Measurements from ENCODE around the gene CFAP52.

DNA sequence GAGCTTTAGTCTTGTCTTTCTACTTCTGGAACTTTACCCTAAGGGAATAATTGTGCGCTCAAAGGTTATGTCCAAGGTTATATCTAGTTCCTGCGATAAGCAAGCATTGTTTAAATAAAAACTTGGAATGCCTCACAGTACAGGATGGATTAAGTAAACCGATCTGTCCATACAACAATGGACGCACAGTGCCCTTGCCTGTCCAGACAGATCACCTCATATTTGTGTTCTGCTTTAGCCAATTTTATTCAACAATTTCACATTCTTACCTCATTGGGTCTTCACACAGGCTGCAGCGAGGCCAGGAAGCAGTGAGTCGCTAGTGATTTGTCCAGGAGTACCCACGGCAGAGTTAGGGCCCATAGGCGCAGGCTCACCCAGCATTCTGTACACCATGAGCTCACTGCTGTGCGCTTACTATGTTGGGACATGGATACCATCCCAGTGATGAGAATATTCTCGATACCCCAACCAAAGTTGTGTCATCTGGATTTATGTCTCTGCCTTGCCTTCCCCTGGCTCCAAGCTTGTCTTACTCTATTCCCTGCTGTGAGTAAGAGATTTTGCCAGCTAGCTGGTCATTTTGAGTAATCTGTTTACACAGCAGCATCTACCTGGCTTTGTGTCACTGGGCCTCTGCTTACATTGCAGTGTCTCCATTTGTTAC is 108.6 kb downstream of the CFAP52 start:
- TF ChIP-seq ZNF473 (tag by site-specific recombination; IDR thresholded peaks at IDR 0.05) (no peak), BCL11B (tag by site-specific recombination; IDR thresholded peaks at IDR 0.05; ENCODE audit: low read depth) (no peak), ZNF133 (tag by site-specific recombination; IDR thresholded peaks at IDR 0.05) (no peak), ZNF10 (tag by site-specific recombination; IDR thresholded peaks at IDR 0.05) (no peak), ZNF169 (tag by site-specific recombination; IDR thresholded peaks at IDR 0.05) (no peak), GLIS1 (tag by site-specific recombination; IDR thresholded peaks at IDR 0.05) (no peak), ZNF248 (tag by site-specific recombination; IDR thresholded peaks at IDR 0.05) (no peak), ZNF280C (tag by site-specific recombination; IDR thresholded peaks at IDR 0.05) (no peak), SP3 (tag by site-specific recombination; IDR thresholded peaks at IDR 0.05) (no peak), ATF2 (tag by site-specific recombination; IDR thresholded peaks at IDR 0.05; ENCODE audit: low read depth) (no peak), FEZF1 (tag by site-specific recombination; IDR thresholded peaks at IDR 0.05) (no peak)
- TF ChIP-seq, protein P1, sequence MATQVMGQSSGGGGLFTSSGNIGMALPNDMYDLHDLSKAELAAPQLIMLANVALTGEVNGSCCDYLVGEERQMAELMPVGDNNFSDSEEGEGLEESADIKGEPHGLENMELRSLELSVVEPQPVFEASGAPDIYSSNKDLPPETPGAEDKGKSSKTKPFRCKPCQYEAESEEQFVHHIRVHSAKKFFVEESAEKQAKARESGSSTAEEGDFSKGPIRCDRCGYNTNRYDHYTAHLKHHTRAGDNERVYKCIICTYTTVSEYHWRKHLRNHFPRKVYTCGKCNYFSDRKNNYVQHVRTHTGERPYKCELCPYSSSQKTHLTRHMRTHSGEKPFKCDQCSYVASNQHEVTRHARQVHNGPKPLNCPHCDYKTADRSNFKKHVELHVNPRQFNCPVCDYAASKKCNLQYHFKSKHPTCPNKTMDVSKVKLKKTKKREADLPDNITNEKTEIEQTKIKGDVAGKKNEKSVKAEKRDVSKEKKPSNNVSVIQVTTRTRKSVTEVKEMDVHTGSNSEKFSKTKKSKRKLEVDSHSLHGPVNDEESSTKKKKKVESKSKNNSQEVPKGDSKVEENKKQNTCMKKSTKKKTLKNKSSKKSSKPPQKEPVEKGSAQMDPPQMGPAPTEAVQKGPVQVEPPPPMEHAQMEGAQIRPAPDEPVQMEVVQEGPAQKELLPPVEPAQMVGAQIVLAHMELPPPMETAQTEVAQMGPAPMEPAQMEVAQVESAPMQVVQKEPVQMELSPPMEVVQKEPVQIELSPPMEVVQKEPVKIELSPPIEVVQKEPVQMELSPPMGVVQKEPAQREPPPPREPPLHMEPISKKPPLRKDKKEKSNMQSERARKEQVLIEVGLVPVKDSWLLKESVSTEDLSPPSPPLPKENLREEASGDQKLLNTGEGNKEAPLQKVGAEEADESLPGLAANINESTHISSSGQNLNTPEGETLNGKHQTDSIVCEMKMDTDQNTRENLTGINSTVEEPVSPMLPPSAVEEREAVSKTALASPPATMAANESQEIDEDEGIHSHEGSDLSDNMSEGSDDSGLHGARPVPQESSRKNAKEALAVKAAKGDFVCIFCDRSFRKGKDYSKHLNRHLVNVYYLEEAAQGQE (tag by site-specific recombination; IDR thresholded peaks at IDR 0.05) = no peak
- TF ChIP-seq, protein P2, sequence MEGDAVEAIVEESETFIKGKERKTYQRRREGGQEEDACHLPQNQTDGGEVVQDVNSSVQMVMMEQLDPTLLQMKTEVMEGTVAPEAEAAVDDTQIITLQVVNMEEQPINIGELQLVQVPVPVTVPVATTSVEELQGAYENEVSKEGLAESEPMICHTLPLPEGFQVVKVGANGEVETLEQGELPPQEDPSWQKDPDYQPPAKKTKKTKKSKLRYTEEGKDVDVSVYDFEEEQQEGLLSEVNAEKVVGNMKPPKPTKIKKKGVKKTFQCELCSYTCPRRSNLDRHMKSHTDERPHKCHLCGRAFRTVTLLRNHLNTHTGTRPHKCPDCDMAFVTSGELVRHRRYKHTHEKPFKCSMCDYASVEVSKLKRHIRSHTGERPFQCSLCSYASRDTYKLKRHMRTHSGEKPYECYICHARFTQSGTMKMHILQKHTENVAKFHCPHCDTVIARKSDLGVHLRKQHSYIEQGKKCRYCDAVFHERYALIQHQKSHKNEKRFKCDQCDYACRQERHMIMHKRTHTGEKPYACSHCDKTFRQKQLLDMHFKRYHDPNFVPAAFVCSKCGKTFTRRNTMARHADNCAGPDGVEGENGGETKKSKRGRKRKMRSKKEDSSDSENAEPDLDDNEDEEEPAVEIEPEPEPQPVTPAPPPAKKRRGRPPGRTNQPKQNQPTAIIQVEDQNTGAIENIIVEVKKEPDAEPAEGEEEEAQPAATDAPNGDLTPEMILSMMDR (tag by site-specific recombination; IDR thresholded peaks at IDR 0.05) = no peak
- TF ChIP-seq, protein P3, sequence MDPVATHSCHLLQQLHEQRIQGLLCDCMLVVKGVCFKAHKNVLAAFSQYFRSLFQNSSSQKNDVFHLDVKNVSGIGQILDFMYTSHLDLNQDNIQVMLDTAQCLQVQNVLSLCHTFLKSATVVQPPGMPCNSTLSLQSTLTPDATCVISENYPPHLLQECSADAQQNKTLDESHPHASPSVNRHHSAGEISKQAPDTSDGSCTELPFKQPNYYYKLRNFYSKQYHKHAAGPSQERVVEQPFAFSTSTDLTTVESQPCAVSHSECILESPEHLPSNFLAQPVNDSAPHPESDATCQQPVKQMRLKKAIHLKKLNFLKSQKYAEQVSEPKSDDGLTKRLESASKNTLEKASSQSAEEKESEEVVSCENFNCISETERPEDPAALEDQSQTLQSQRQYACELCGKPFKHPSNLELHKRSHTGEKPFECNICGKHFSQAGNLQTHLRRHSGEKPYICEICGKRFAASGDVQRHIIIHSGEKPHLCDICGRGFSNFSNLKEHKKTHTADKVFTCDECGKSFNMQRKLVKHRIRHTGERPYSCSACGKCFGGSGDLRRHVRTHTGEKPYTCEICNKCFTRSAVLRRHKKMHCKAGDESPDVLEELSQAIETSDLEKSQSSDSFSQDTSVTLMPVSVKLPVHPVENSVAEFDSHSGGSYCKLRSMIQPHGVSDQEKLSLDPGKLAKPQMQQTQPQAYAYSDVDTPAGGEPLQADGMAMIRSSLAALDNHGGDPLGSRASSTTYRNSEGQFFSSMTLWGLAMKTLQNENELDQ (tag by site-specific recombination; IDR thresholded peaks at IDR 0.05; ENCODE audit: low read depth) = no peak

All from HEK293 (cell line).